ENCODE measurements around the gene ADAMTS9. TPM values are rescaled to one million over a fixed set of nuclear protein-coding genes. Genes with fewer than 3 reads are reported as not detected.

The ADAMTS9 gene
- total RNA-seq, 1 donor from 2014 or later, result 165 TPM

DNA sequence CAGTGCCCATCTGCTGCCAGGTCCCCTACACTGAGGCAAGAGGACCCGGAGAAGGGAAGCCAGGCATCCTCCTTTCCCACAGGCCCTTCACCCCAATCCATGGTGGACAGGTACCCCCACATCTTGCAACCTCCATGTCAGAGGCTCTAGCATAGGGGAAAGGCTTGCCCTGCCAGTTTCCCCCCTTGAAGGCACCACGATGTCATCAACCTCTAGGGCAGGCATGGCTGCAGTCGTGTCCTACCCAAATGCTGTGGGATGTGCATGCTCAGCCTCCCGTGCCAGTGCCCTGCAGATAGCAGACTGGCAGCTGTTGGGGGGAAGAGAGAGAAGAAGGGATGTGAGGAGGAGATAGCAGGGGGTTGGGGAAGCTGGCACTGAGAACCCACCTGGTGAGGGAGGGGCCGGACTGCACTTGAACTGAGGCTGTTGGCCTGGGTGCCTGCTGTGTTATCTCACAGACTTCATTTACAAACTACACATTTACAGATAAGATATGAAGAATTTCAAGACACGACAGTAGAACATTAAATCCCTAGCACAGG is 197.5 kb downstream of the ADAMTS9 start:
- DNase-seq, result no peak

DNA sequence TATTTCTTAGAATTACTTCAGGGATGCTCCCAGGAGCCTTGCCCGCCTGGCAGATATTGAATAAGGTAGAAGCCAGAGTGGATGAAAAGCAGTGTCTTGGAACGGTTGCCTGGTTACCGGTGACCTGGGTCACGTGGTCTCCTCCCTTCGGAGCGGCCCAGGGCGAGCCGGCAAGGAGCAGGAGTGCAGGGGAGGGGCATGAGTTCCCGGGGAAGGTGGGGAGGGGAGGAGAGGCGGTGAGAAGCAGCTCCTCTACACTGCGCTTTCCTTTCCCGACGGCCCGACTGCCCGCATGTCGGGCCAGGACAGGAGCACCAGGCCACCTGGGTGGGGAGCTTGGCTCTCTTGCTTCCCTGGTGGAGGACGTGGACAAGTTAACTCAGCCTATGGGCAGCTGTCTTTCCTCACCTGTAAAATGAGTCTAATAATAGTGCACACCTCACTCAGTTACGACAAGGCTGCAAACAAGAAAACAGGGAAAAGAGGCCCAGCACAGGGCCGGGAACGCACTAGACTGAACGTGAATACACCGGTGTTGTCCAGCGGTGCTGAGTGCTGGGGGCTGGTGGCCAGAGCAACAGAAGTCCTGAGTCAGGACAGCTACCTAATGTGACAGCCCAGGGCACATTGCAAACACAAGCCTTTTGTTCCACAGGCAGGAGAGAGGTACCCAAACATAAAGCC is 198.3 kb downstream of the ADAMTS9 start:
- peak; percentile 76 for DNase-seq

- peak; percentile 36 for DNase-seq
These were observed 198.9 kb downstream of the ADAMTS9 start for GRCh38 chr3:64488939-64489338.

DNA sequence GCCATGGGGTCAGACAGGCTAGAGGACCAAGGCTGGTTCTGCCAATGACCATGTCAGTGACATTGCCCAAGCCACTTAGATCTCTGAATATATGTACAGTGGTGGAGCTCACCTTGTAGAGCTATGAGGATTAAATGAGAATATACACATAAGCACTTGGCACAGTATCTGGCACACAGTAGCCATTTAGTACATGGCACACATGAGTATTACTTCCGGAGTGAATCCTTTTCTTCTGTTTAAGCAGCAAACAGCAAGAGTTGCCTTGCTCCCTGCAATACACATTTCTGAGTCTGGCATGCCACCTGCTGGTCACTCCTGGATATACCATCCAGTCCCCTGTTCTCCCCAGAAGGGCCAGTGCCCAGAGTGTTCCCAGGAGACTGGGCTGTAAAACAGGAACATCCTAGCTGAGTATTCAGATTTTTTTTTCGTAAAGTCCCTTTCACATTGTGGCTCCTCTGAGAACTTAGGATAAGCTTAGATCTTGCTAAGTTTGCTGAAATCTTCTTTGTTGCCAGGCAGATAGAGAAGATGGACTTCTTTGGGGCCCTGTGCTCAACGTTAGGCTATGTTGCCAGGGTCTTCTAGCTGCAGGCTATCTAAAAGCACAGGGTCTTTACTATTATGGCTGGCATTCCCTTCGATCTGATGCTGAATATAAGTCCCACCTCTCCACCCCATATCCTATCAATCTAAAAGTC is 203.4 kb downstream of the ADAMTS9 start:
- peak; percentile 92 for DNase-seq

DNA sequence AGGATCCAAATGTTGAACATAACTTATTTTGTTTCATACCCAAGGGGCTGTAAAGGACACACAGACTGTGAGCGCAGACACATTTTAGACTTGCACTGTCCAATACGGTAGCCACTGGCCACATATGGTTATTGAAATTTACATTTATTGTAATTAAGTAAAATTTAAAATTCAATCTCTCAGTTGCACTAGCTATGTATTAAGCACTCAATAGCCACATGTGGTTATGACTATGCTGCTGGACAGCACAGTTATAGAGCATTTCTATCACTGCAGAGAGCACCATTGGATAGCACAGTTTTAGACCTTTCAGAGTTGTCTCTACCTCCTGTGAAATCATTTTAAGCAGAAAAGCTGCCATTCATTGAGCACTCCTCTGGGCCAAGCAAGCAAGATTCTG is 204.3 kb downstream of the ADAMTS9 start:
- DNase-seq, result no peak

DNA sequence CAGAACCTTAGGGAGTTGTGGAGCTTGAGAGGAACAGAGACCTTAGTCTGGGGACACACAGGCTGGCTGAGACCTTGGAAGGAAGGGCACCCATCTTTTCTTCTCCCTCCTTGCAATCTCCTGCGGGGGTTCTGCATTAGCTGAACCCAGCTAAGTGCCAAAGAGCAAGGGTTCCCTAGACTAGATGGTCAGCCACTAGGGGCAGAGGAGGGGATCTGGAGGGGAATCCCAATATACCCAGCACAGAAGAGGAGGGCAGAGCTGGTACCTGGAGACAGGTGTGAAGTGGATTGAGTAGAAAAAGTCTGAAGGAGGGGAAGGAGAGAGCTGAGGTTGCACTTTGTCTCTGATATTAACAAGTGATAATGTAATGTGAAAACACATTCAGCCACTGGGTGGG is 212.8 kb downstream of the ADAMTS9 start:
- DNase-seq, result no peak

- no peak for DNase-seq
These were observed 214.3 kb downstream of the ADAMTS9 start for GRCh38 chr3:64473466-64473865.

- no peak for DNase-seq
These were observed 217.4 kb downstream of the ADAMTS9 start for GRCh38 chr3:64470436-64470835.

GRCh38 chr3:64467255-64467944 is 220.4 kb downstream of the ADAMTS9 start:
- DNase-seq, result no peak

Small RNA genes lying within 50 kb of the gene (small RNA-seq; reads per million reads assigned to genes)
- gene RNU6-739P (ENCODE audit: low replicate concordance), result not detected

Data from tongue (tissue), 3 donors.